Measurements from ENCODE around the gene SPATA2L.

Gene SPATA2L

DNA sequence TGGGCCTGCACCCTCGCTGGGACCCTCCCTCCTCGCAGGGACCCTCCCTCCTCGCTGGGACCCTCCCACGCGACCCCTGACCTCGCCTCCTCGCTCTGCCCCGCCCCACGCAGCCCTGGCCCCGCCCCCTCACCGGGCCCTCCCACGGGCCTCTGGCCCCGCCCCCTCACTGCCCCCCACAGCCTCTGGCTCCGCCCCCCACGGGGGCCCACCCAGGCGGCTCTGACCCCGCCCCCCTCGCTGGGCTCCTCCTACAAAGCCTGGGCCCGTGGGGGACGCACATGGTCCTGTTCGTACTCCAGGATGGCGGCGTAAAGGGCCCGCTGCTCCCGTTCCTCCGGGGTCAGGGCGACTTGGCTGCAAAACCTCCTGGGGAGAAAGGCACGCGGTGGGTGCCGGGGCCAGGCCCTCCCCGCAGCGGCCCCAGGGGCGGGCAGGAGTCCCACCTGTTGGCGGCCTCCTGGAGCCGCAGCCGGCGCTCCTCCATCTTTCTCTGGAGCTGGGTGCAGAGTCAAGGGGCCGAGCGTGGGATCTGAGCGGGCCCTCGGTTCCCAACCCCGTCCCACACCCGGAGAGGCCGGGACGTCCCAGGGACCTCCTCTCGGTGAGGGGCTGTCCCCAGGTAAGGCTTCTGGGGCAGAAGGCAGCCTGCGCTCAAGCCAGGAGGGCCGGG is 10.2 kb upstream of the SPATA2L start:
- H3K9me3 ChIP-seq (ENCODE audit: control insufficient read depth, low read length): no peaks in the 10 kb centered on the region
- peak overlapping the region; percentile 28 for H3K9ac ChIP-seq (ENCODE audit: low read length)
- H3K36me3 ChIP-seq (ENCODE audit: control insufficient read depth, insufficient read depth, low read length): no peaks in the 10 kb centered on the region
- H3K4me3 ChIP-seq (ENCODE audit: low read length): no peak overlapping the region
- peaks cover 3% of the 10 kb centered on the region for H3K4me1 ChIP-seq (ENCODE audit: control insufficient read depth, insufficient read depth, low read length)
- no peaks in the 10 kb centered on the region for H3K27me3 ChIP-seq (ENCODE audit: control insufficient read depth, insufficient read depth, low read length)

DNA sequence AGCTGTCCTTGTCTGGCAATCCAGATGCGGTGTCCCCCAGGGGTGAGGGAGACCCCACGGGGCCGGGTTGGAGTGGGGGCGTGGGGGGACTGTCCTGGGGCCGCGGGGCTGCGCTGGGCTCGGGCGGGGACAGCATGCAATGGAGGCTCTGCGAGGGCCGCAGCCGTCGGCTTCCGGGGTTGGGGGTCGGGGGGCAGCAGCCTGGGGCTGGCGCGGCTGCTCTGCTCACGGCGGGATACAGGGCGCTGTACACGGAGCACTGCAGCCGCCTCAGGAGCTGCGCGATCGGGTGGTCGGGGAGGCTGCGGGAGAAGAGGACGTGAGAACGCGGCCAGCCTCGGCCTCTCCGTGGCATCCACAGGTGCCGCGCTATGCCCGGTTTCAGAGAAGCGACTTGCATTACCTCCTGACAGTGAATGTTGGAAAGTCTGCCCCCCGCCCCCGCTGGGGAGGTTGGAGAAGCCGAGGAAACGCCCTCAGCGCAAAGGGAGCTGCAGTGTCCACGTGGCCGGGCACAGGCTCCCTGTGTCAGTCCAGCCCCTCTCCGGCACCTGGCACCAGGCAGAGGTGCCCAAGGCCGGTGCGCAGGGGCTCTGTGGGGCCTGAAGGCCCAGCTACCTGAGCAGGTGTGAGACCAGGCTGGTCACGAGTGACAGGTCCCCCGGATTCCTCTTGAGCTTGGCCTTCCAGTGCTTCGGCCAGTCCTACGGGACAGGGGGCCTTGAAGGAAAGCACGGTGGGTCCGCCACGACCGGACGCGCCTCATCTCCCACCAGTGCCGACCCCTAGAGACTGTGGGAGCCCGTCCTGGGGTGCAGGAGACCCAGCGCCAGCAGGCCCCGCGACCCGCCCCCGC is 9.4 kb upstream of the SPATA2L start:
- no peak overlapping the region for H3K9ac ChIP-seq (ENCODE audit: low read length)
- peaks cover 3% of the 10 kb centered on the region for H3K4me1 ChIP-seq (ENCODE audit: control insufficient read depth, insufficient read depth, low read length)
- H3K36me3 ChIP-seq (ENCODE audit: control insufficient read depth, insufficient read depth, low read length): no peaks in the 10 kb centered on the region
- no peaks in the 10 kb centered on the region for H3K9me3 ChIP-seq (ENCODE audit: control insufficient read depth, low read length)
- H3K4me3 ChIP-seq (ENCODE audit: low read length): no peak overlapping the region
- no peaks in the 10 kb centered on the region for H3K27me3 ChIP-seq (ENCODE audit: control insufficient read depth, insufficient read depth, low read length)

DNA sequence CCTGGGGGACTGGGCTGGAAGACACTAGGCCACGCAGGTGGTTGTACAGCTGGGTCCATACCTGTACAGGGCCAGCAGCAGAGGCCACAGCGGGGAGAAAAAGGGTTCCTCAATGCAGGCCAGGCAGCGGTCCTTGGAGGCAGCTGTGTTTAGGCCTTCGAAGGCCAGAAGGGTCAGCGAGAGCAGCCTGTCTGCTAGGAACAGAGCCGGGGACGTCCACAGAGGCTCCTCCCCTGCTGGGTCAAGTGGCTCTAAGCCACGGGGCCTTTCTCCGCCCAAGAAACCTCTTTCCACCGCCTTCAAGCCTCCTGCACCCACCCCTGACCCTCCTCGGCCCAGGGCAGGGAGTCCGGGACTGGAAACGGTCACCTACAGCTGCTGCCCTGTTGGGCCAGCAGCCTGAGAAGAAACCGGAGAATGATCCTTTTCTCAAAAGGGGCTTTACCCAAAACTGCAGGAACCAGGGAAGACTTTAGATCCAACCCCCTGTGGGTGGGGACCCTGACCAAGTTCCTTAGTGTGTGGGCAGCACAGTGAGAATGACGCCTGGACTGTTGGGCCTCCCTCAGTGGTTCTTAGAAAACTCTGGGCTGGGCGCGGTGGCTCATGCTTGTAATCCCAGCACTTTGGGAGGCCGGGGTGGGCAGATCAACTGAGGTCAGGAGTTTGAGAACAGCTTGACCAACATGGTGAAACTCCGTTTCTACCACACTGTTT is 8.4 kb upstream of the SPATA2L start:
- Histone ChIP-seq H3K9ac (ENCODE audit: low read length) (no peak overlapping the region), H3K4me3 (ENCODE audit: low read length) (no peak overlapping the region), H3K9me3 (ENCODE audit: control insufficient read depth, low read length) (no peaks in the 10 kb centered on the region), H3K4me1 (ENCODE audit: control insufficient read depth, insufficient read depth, low read length) (peaks cover 3% of the 10 kb centered on the region), H3K36me3 (ENCODE audit: control insufficient read depth, insufficient read depth, low read length) (no peaks in the 10 kb centered on the region), H3K27me3 (ENCODE audit: control insufficient read depth, insufficient read depth, low read length) (no peaks in the 10 kb centered on the region)

GRCh38 chr16:89709166-89709565 is 7.7 kb upstream of the SPATA2L start:
- Histone ChIP-seq H3K9me3 (ENCODE audit: control insufficient read depth, low read length) (no peaks in the 10 kb centered on the region), H3K9ac (ENCODE audit: low read length) (no peak overlapping the region), H3K4me3 (ENCODE audit: low read length) (no peak overlapping the region), H3K36me3 (ENCODE audit: control insufficient read depth, insufficient read depth, low read length) (no peaks in the 10 kb centered on the region), H3K4me1 (ENCODE audit: control insufficient read depth, insufficient read depth, low read length) (peaks cover 3% of the 10 kb centered on the region), H3K27me3 (ENCODE audit: control insufficient read depth, insufficient read depth, low read length) (no peaks in the 10 kb centered on the region)

- Histone ChIP-seq H3K36me3 (ENCODE audit: control insufficient read depth, insufficient read depth, low read length) (no peaks in the 10 kb centered on the region), H3K4me1 (ENCODE audit: control insufficient read depth, insufficient read depth, low read length) (peaks cover 3% of the 10 kb centered on the region), H3K9ac (ENCODE audit: low read length) (no peak overlapping the region), H3K9me3 (ENCODE audit: control insufficient read depth, low read length) (no peaks in the 10 kb centered on the region), H3K4me3 (ENCODE audit: low read length) (no peak overlapping the region), H3K27me3 (ENCODE audit: control insufficient read depth, insufficient read depth, low read length) (no peaks in the 10 kb centered on the region)
Measured at GRCh38 chr16:89708481-89708931, 7.0 kb upstream of the SPATA2L start.

DNA sequence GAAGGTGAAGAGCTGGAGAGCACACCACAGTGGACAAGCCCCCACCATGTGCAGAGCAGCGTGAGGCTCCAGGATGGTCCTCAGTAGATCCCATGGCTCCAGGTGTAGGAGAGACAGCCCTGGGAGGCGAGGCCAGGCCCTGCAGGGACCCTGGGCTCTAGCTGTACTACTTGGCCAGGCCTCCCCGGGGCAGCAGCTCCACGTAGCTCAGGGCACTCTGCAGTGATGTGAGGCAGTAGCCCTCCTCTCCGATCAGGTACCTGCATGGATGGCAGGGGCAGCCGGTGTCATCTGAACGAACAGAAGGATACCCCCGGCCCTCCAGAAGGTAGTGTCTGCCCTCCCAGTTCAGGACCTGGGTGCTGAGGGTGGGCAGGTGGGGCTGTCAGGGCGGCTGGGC is 6.2 kb upstream of the SPATA2L start:
- H3K4me1 ChIP-seq (ENCODE audit: control insufficient read depth, insufficient read depth, low read length): peaks cover 3% of the 10 kb centered on the region
- no peaks in the 10 kb centered on the region for H3K36me3 ChIP-seq (ENCODE audit: control insufficient read depth, insufficient read depth, low read length)
- H3K9ac ChIP-seq (ENCODE audit: low read length): no peak overlapping the region
- no peaks in the 10 kb centered on the region for H3K27me3 ChIP-seq (ENCODE audit: control insufficient read depth, insufficient read depth, low read length)
- H3K9me3 ChIP-seq (ENCODE audit: control insufficient read depth, low read length): no peaks in the 10 kb centered on the region
- H3K4me3 ChIP-seq (ENCODE audit: low read length): no peak overlapping the region

DNA sequence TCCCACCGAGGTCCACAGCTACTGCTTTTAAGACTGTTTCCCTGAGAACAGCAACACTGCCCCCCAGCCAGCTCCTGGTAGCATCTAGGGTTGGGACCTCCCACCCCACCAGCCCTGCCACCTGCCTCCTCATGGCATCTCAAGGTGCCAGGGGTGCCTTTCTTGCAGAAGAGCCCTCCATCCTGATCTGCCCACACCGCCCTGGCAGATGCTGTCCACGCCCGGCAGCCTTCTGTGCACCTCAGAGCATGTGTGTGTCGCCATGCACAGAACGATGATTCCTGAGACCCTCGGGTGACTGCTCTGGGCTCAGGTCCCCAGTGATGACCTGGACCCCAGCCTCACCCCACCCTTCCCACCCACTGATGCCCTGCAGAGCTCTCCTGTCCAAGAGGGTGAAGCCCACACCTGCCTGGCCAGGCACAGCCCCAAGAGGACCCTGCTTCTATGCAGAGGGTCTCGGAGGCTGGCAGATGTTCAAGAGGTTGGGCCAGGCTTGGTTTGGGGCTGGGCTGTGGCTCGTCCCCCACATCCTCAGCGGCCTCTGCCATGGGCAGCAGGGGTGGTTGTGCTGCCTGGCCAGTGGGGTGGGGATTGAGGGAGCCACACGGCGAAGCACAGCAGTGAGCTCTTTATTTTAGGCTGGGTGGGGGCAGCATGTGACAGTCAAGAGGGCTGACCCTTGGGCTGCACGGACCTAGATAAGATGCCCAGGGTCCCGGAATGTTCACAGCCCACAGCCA is 5.2 kb upstream of the SPATA2L start:
- peaks cover 7% of the 10 kb centered on the region for H3K4me1 ChIP-seq (ENCODE audit: control insufficient read depth, insufficient read depth, low read length)
- H3K4me3 ChIP-seq (ENCODE audit: low read length): no peak overlapping the region
- H3K9ac ChIP-seq (ENCODE audit: low read length): no peak overlapping the region
- no peaks in the 10 kb centered on the region for H3K9me3 ChIP-seq (ENCODE audit: control insufficient read depth, low read length)
- no peaks in the 10 kb centered on the region for H3K27me3 ChIP-seq (ENCODE audit: control insufficient read depth, insufficient read depth, low read length)
- no peaks in the 10 kb centered on the region for H3K36me3 ChIP-seq (ENCODE audit: control insufficient read depth, insufficient read depth, low read length)

GRCh38 chr16:89705006-89705405 is 3.5 kb upstream of the SPATA2L start:
- Histone ChIP-seq H3K4me1 (ENCODE audit: control insufficient read depth, insufficient read depth, low read length) (peaks cover 16% of the 10 kb centered on the region), H3K9me3 (ENCODE audit: control insufficient read depth, low read length) (no peaks in the 10 kb centered on the region), H3K27me3 (ENCODE audit: control insufficient read depth, insufficient read depth, low read length) (no peaks in the 10 kb centered on the region), H3K36me3 (ENCODE audit: control insufficient read depth, insufficient read depth, low read length) (no peaks in the 10 kb centered on the region), H3K9ac (ENCODE audit: low read length) (no peak overlapping the region), H3K4me3 (ENCODE audit: low read length) (no peak overlapping the region)

DNA sequence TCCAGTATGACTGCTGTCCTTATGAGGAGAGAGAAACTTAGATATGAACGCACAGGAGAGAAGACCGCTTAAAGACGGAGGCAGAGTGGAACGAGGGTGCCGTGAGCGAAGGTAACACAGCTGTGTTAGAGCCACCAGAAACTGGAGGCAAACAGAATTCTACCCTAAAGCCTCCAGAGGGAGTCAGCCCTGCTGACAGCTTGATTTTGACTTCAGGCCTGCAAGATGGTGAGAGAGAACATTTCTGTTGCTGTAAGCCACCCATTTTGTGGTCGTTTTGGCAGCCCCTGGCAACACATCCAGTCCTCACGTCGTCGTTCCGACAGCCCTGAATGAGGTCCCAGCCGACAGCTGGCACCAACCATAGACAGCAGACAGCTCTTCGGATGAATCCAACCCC is 2.8 kb upstream of the SPATA2L start:
- Histone ChIP-seq H3K4me3 (ENCODE audit: low read length) (no peak overlapping the region), H3K9ac (ENCODE audit: low read length) (no peak overlapping the region), H3K4me1 (ENCODE audit: control insufficient read depth, insufficient read depth, low read length) (peaks cover 22% of the 10 kb centered on the region), H3K36me3 (ENCODE audit: control insufficient read depth, insufficient read depth, low read length) (no peaks in the 10 kb centered on the region), H3K9me3 (ENCODE audit: control insufficient read depth, low read length) (no peaks in the 10 kb centered on the region), H3K27me3 (ENCODE audit: control insufficient read depth, insufficient read depth, low read length) (no peaks in the 10 kb centered on the region)

- peak overlapping the region; percentile 70 for H3K9ac ChIP-seq (ENCODE audit: low read length)
- H3K4me3 ChIP-seq (ENCODE audit: low read length): peak overlapping the region; percentile 74
- H3K4me1 ChIP-seq (ENCODE audit: control insufficient read depth, insufficient read depth, low read length): peaks cover 19% of the 10 kb centered on the region
- no peaks in the 10 kb centered on the region for H3K9me3 ChIP-seq (ENCODE audit: control insufficient read depth, low read length)
- no peaks in the 10 kb centered on the region for H3K27me3 ChIP-seq (ENCODE audit: control insufficient read depth, insufficient read depth, low read length)
- H3K36me3 ChIP-seq (ENCODE audit: control insufficient read depth, insufficient read depth, low read length): peaks cover 2% of the 10 kb centered on the region
Measured at GRCh38 chr16:89700649-89701424, 668 bp downstream of the SPATA2L start.

GRCh38 chr16:89700100-89700648 is 1.3 kb downstream of the SPATA2L start:
- Histone ChIP-seq H3K9me3 (ENCODE audit: control insufficient read depth, low read length) (no peaks in the 10 kb centered on the region), H3K36me3 (ENCODE audit: control insufficient read depth, insufficient read depth, low read length) (peaks cover 7% of the 10 kb centered on the region), H3K4me1 (ENCODE audit: control insufficient read depth, insufficient read depth, low read length) (peaks cover 19% of the 10 kb centered on the region), H3K27me3 (ENCODE audit: control insufficient read depth, insufficient read depth, low read length) (no peaks in the 10 kb centered on the region), H3K9ac (ENCODE audit: low read length) (peak overlapping the region; percentile 70), H3K4me3 (ENCODE audit: low read length) (peak overlapping the region; percentile 74)

Data from mucosa of stomach (tissue), 1 donor.